SK-N-MC (cell line): Measurements from ENCODE around the gene TP53AIP1.

Source experiments
- EZH2 ChIP-seq: fragments of 200-600 bp; sonication (generic); IDR thresholded peaks from one replicate; pipeline ENCODE4 v1.6.1; 2017; ENCODE audit warnings: antibody characterized with exemption
- POLR2AphosphoS5 ChIP-seq: IDR thresholded peaks from 2 replicates; pipeline ENCODE4 v1.6.1; 2012; ENCODE audit warnings: mild to moderate bottlenecking, low read depth, low read length, borderline replicate concordance

- no peak for TF ChIP-seq EZH2
- TF ChIP-seq POLR2AphosphoS5: no peak
These were observed 11.0 kb downstream of the TP53AIP1 start for GRCh38 chr11:128931668-128932067.
